GM19438 (cell line): ENCODE measurements around the gene FOXO6.

Source experiments
- ATAC-seq: cut with Tn5 transposase; IDR thresholded peaks from one replicate; pipeline ENCODE4 v1.9.1; 2021; ENCODE audit warnings: low read depth; ENCODE audit not compliant: unreplicated experiment

Gene FOXO6

DNA sequence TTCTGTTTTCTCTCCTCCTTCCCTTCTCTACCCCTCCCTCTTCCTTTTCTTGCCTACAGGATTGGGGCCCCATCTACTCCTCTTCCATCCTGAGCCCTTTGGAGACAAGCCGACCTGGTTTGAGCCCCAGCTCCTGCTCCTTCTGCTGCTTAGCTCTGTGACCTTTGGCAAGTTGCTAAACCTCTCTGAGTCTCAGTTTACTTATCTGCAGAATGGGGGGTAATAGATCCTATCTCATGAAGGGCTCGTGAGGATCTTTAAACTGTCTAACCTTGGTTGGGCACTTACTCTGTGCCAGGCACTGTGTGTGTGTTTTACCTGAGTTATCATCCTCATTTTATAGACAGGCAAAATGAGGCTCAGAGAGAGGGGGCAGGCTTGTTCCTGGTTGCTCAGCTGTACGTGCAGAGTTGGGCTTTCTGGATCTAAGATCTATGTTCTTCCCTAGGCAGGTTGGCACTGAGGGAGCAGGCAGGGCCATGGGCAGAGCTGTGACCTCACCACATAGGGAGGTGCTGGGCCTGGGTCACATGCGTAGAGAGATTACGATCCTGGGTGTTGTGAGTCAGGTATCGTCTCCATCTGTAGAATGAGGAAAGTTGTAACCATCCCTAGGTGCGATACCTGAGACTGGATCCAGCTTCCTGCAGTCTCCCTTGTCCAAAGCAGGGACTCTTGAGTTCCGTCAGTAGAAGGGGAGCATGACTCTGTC is 58.5 kb downstream of the FOXO6 start:
- no peak for ATAC-seq

DNA sequence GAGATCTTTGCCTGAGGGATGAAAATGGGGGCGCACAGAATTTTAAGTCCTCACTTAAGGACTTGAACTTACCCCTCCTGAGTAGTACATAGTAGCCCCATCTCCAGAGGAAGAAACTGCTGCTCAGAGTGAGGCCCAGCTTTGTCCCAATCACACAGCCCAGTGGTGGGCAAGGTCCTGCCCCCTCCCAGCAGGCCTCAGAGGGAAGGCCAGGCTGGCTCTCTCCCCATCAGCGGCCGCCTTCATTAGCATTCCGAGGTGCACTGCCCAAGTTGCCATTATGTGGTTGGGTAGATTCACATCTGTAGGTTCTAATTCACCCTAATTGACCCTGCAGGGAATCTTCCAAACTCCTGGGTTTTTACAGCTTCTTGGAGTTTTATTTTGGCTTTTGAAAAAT is 59.1 kb downstream of the FOXO6 start:
- ATAC-seq, result no peak

DNA sequence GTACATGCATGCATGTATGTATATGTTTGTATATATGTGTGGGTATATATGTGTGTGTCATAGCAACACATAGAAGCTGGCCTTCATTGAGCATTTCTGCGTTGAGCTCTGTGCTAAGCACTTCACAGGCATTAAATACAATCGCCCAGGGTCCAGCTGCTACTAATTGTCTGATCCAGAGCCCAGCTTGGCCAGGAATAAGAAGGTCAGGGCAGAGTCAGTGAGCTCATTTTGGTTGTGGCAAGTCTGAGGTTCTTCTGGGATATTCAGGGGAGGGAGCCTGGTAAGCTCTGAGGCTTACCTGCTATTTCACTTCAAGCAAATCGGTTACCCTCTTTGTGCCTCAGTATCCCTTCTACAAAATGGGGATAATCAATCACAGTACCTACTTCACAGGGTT is 59.6 kb downstream of the FOXO6 start:
- ATAC-seq, result no peak

DNA sequence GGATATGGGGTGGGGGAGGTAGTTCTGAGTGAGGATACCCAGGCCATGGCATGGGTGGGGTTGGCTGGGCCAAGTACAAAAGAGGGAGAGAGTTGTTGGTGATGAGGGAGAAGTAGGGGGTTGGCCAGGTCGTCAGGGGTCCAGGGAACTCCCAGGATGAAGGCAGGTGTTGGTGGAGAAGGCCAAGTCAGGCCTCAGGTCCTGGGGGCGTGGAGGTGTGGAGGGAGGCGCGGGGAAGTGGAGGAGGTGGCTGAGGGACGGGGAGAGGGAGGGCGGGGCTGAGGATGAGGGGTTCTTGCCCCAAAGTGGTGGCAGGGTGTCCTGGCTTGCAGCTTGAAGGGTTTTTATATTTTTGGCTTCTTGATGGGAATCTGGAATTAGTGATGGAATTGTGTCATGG is 61.1 kb downstream of the FOXO6 start:
- ATAC-seq, result no peak

DNA sequence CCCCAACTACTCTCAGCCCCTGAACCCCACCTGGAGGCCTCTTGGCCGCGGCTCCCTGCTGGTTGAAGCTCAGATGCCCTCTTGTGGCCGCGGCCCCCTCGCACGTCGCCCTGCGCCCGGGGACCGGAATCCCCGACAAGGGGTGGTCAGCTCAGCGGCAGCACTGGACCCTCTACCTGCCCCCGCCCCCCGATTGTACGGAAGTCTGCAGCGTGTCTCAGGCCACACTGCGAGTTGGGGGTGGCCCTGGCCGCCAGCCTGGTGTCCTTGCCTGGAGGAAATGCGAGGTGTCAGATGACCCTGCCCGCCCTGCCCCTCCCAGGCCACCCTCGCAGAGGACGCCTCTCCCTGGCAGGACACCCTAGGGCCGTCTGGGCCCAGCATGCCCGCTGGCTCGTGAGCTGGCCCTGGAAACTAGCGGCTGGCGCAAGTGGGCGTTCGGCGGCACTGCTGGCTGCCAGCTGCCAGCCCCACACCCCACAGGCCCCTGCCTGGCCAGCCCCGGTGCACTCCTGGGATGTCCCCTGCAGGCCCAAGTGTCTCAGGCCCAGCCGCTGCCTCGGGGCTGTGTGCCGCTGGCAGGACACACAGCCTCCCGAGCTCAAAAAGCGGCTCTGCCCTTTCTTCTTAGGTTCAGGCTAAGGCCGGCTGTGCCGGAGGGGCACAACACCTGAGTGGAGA is 62.4 kb downstream of the FOXO6 start:
- ATAC-seq, result no peak

DNA sequence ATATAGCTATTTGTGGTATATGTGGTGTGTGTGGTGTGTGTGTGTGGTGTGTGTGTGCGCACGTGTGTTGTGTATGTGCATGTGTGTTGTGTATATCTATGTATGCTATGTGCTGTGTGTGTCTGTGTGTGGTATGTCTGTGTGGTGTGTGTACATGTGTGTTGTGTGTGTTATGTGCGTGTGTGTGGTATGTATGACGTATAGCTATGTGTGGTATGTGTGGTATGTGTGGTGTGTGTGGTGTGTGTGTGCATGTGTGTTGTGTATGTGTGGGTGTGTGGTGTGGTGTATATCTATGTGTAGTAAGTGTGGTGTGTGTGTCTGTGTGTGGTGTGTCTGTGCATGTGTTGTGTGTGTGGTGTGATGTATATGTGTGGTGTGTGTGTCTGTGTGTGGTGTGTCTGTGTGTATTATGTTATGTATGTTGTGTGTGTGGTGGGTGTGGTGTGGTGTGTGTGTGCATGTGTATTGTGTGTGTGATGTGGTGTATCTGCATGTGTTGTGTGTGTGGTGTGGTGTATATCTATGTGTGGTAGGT is 63.4 kb downstream of the FOXO6 start:
- ATAC-seq, result no peak

DNA sequence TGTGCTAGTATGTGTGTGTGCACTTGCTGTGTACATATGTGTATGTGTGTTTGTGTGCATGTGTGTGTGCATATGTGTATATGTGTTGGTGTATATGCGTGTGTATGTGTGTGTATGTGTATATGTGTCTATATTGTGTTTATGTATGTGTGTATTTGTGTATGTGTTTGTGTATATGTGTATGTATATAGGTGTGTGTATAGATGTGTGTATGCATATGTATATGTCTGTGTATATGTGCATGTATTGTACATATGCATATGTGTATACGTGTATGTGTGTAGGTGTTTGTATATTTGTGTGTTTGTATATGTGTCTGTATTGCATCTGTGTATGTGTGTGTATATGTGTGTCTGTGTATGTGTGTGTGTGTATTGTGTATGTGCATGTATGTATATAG is 64.1 kb downstream of the FOXO6 start:
- ATAC-seq, result no peak

DNA sequence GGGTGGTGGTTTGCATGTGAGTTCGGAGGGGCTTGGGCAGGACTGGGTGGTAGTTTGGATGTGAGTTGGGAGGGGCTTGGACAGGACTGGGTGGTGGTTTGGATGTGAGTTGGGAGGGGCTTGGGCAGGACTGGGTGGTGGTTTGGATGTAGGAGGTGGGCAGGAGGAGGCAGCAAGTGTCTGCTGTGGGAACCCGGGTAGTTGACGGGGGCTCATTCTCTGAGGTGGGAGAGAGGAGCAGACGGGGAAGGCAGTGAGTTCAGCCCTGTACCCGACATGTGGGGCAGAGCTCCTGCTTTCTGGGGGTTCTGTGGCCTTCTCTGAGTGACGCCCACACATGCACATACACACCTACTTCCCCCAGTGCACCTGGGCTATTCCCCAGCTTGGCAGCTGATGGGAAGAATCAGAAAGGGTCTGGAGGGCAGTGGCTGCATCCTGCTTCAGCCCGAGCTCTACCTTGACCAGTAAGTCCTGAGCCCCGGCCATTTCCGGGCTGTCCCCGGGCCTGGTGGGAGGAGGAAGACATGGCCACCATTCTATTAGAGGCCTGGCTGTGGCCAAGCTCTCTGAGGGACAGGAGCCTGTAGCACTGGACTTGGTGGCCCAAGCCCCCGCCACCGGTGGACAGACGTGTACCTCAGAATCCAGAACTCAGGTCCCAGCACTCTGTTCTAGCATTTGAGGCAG is 65.1 kb downstream of the FOXO6 start:
- ATAC-seq, result no peak

DNA sequence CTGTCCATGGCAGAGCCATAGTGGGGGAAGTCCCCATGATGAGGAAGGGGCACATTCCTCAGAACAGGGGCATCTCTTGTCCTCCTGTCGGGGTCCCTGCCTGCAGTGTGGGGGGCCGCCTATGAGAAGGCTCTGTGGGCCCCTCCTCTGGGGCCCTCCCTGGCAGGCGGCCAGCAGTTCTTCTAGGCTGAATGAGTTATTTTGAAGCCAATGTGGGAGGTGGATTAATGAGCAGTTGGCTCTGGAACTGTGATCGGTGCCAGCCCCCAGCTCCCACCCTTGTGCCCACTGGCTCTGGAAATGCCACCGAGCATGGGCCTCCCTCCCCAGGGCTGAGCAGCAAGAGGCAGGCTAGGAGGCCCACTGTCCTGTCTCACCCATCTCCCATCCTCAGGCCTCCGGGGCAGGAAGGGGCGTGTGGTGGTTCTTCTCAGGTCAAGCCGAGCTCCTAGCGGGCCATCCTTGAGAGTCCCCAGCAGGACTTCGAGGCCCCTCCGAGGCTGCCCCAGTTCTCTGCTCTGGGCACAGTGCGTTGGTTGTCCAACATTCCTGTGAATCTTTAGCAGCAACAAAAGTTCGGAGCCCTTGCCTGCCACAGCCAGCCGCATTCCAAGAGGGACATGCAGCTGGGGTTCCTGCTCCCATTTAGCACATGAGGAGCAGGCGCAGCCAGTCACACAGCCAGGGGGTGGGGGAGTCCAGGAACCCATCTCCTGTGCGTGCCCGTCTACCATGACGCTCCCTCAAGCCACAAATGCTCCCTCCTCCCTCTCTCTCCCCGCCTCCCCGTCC is 66.1 kb downstream of the FOXO6 start:
- ATAC-seq, result no peak

DNA sequence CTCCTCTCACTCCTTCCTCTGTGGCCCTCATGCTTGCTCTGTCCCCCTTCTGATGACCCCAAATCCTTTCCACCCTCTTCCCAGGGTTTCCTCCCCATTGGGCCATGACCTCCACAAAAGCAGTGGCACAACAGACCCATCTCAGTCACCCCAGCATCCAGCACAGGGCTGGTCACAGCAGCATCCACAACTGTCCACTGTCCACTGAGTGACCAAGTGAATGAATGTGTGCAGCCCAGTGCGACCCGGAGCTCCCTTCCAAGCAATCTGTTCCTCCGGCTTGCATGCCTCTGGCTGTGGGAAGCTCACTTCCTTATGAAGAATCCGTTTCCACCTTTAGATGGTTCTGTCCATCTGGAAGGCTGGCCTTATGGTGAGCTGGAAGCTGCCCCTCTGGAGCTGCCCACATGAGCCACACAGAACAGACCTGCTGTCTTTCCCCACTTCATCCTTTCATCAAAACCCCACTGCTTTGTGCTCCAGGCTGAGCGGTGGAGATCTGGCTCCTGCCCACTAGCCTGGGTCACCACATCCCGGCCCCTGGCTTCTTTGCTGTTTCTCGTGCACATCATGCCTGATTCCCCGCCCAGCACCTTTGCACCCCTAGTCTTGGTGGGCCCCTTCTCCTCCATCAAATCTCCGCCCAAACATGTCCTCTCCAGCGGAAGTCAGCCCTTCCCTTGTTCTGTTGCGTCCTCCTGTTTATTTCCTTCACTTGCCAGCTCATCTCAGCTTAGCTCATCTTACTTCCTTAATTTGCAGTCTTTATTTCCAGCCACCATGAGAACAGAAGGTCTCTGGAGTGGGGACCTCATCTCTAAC is 66.9 kb downstream of the FOXO6 start:
- no peak for ATAC-seq

DNA sequence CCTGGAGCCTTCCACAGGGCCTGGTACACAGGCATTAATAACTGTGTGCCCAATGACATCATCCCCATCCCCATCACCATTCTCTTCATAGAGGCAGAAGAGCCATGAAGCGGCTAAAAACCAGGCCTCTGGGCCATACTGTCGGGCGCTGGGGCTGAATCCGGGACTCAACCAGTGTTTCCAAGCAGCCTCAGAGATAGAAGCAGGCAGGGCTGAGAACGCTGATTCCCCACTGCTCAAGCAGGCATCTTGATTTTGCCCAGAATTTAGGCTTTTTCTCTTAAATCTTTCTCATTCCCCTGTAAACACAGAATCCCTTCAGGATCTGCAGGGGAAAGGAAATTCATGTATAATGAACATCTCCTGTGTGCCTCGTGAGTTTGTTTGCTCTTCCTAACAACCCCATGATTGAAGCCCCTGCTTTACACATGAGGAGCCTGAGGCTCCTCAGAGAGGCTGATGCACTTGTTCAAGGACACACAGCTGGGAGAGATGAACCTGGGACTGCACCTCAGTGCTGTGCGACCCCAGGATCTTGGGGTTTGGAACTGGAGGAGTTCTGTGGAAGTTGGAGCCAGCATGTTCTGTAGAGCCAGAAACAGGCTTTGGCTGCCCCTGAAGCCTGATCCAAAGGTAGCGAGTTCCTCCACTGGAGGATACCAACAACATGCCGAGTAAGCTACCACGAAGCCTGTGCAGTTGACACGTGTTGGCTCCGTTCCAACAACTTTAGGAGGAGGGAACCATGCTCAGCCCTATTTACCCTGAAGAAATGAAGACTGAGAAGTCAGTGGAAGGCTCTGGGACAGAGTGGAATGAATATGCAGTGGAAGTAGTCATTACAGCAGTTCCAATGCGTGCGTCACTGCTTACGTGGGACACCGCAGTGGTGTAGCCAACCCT is 67.8 kb downstream of the FOXO6 start:
- ATAC-seq, result no peak

DNA sequence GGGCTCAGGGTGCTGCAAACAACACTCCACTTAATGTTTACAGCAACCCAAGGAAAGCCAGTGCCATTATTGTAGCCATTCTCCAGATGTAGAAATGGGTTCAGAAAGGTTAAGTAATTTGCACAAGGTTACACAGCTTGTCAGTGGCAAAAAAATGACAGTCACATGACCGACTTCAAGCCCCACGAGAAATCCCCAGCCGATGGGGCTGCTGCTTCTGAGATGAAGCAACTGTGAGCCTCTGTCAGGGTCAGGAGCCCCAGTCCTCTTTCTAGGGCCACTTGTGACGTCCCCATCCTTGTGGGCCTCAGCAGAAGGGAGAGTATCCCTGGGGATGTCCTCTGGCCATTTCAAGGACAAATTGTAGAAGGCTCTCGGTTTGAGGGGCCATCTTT is 68.4 kb downstream of the FOXO6 start:
- no peak for ATAC-seq

DNA sequence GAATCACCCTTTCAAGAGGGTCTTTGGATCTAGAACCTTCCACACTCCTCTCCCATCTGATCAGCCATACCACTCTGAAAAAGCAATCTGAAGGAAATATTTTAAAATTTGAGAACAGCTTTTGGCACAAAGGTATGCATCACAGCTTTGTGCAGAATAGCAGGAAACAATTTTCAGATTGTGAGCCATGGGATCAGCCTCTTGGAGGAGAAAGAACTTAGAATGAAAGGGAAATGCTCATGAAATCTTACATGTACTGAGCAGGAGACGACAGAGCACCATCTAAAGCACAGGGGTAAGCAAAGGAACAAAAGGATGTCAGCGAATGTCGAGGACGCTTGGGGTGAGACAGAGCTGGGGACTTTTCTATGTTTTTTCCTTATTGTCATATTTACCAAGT is 68.8 kb downstream of the FOXO6 start:
- no peak for ATAC-seq

DNA sequence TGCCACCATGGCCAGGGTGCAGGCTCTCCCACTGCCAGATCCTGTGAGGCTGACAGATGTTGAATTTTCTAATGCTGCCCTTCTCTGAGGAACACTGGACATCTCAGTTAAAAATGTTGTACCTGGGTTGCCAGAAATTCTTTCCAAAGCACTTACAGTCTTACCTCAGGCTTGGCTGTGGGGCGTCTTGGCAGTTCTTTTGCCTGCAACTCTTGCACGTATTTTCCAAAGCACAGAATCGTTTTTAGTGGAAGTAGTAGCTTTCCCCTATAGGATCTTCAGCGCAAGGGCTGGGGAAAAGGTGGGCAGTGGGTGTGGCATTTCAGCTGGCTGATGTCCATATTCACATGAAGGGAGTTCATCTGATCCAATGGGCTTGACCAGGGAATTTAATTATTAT is 69.3 kb downstream of the FOXO6 start:
- no peak for ATAC-seq

DNA sequence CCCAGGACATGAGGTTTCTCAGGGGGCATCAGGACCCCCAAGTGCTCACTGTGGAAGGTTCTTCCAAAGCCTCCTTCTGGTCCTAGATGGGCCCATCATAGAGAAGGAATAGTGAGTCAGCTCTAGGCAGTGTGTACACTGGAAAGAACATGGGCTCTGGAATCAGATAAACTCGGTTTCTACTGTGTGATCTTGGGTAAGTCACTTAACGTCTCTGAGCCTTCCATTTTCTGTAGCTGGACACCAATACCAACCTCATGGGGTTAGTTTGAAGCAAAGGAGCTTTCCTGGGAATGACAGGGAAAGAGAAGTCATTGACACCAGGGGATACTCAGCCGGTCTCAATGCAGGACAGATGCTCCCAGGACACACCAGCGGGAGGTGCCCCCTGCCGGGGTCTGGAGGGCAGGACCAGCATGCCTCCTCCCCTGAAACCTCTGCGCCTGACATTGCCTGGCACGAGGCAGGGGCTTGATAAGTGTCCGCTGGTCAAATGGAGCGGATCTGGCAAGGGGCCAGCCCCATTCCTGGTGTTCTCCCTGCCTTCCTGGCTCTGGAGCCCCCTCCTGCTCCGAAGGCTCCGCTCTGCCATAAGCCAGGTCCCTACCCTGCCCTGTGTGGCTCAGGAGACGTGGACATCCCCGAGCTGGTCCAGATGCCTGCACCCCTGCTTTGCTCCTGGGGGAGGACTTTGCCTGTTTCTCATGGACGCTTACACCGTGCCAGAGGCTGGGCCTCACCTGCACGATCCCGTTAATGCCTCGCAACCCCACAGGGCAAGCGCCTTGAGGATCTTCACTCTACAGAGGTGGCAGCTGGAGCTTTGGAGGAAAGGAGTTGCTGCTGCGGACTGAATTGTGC is 70.5 kb downstream of the FOXO6 start:
- ATAC-seq, result no peak
